H1 (cell line): ENCODE results near the gene PLCL1. TPM values are rescaled to one million over a fixed set of nuclear protein-coding genes. Genes with fewer than 3 reads are reported as not detected.

Experiments
- CTCF ChIA-PET: fragments of 300-600 bp; sonication (Branson Sonifier 250); formaldehyde crosslinking; loops from one replicate; lab custom pipeline; 2021; ENCODE audit not compliant: partially characterized antibody; lab: Charles Lee
- POLR2A ChIA-PET: fragments of 300-600 bp; sonication (Branson Sonifier 250); formaldehyde crosslinking; loops from one replicate; lab custom pipeline; 2021; ENCODE audit warnings: inconsistent platforms; ENCODE audit not compliant: partially characterized antibody; lab: Charles Lee
- DNase-seq, 2 experiments: peaks; one replicate each; pipeline versions ENCODE4 v3.0.0 to v3.0.0-alpha.2; 2010 to 2022; ENCODE audit warnings: low spot score in 2 of 2, low read depth in 1 of 2, mixed read lengths in 1 of 2
- FAIRE-seq: peaks from 2 replicates; lab custom pipeline; 2011; peaks lifted over from hg19 to GRCh38; lab: Jason Lieb, UNC
- H2AFZ ChIP-seq: 2 replicates; pipeline ENCODE4 v1.8.1; 2012; ENCODE audit warnings: low read length, inconsistent platforms
- H2AK5ac ChIP-seq: 2 replicates; pipeline ENCODE4 v1.6.1; 2013; ENCODE audit warnings: low read depth, low read length
- H2BK120ac ChIP-seq: replicated peaks from 2 replicates; pipeline ENCODE3; 2013; ENCODE audit warnings: low read depth, low read length, inconsistent platforms
- H2BK12ac ChIP-seq: 2 replicates; pipeline ENCODE4 v1.6.1; 2013; ENCODE audit warnings: low read depth, low read length
- H2BK15ac ChIP-seq: 2 replicates; pipeline ENCODE4 v1.6.1; 2013; ENCODE audit warnings: low read length
- H2BK20ac ChIP-seq: 2 replicates; pipeline ENCODE4 v1.6.1; 2013; ENCODE audit warnings: low read length
- H2BK5ac ChIP-seq: 2 replicates; pipeline ENCODE4 v1.6.1; 2013; ENCODE audit warnings: low read depth, low read length
- H3K14ac ChIP-seq: 2 replicates; pipeline ENCODE4 v1.6.1; 2013; ENCODE audit warnings: inconsistent platforms; ENCODE audit not compliant: insufficient read length
- H3K18ac ChIP-seq: 2 replicates; pipeline ENCODE4 v1.6.1; 2013; ENCODE audit warnings: low read length; ENCODE audit errors: extremely low read depth
- H3K23ac ChIP-seq: 2 replicates; pipeline ENCODE4 v1.6.1; 2013; ENCODE audit warnings: inconsistent platforms; ENCODE audit not compliant: insufficient read length
- H3K23me2 ChIP-seq: 2 replicates; pipeline ENCODE4 v1.6.1; 2013; ENCODE audit warnings: low read depth, low read length
- H3K27ac ChIP-seq: 2 replicates; pipeline ENCODE4 v1.6.1; 2011; ENCODE audit warnings: low read depth, low read length, inconsistent platforms
- H3K27me3 ChIP-seq, 4 experiments: replicated peaks in 1 of 4; 1 replicate in 1 of 4; 2 replicates in 3 of 4; pipeline versions ENCODE4 v1.6.1 to v1.8.1; 2011 to 2013; ENCODE audit warnings: low read length in 3 of 4, mild to moderate bottlenecking in 3 of 4, inconsistent platforms in 2 of 4, mixed read lengths in 2 of 4, moderate library complexity in 1 of 4; ENCODE audit not compliant: control insufficient read depth in 3 of 4, insufficient read depth in 3 of 4; ENCODE audit errors: extremely low read depth in 1 of 4
- H3K36me3 ChIP-seq, 4 experiments: 2 replicates each; pipeline versions ENCODE4 v1.6.1 to v1.8.1; 2011 to 2013; ENCODE audit warnings: mild to moderate bottlenecking in 4 of 4, low read length in 3 of 4, moderate library complexity in 2 of 4, control low read depth in 1 of 4, inconsistent platforms in 1 of 4; ENCODE audit not compliant: insufficient read depth in 4 of 4, control insufficient read depth in 2 of 4
- H3K4ac ChIP-seq: replicated peaks from 2 replicates; pipeline ENCODE3; 2013; ENCODE audit warnings: low read length, low read depth, mixed read lengths, inconsistent platforms; ENCODE audit not compliant: insufficient read length
- H3K4me1 ChIP-seq, 4 experiments: replicated peaks in 1 of 4; 1 replicate in 1 of 4; 2 replicates in 3 of 4; pipeline versions ENCODE4 v1.6.1 to v1.8.1; 2011 to 2013; ENCODE audit warnings: low read length in 3 of 4, inconsistent platforms in 2 of 4, mixed read lengths in 1 of 4; ENCODE audit not compliant: insufficient read depth in 4 of 4, control insufficient read depth in 3 of 4
- H3K4me2 ChIP-seq, 2 experiments: 2 replicates each; pipeline versions ENCODE4 v1.6.1 to v1.8.1; 2011 to 2013; ENCODE audit warnings: low read depth in 2 of 2, low read length in 2 of 2, control low read depth in 1 of 2, inconsistent platforms in 1 of 2, mild to moderate bottlenecking in 1 of 2; ENCODE audit not compliant: insufficient read depth in 1 of 2
- H3K4me3 ChIP-seq, 4 experiments: fragments of 200-600, 300-600 bp in 1 of 4; sonication (generic), shearing (Covaris generic), sonication (Bioruptor Twin) in 1 of 4; 2 replicates each; pipeline versions ENCODE4 v1.5.1 to v1.8.1; 2011 to 2016; ENCODE audit warnings: low read length in 4 of 4, low read depth in 3 of 4, control low read depth in 2 of 4, inconsistent platforms in 2 of 4, mild to moderate bottlenecking in 2 of 4, mixed read lengths in 1 of 4, moderate library complexity in 1 of 4; ENCODE audit not compliant: insufficient read depth in 2 of 4; ENCODE audit errors: extremely low read depth in 1 of 4
- H3K56ac ChIP-seq: replicated peaks from 2 replicates; pipeline ENCODE3; 2013; ENCODE audit warnings: low read depth, mild to moderate bottlenecking, mixed read lengths, low read length, inconsistent platforms; ENCODE audit not compliant: insufficient read length
- H3K79me1 ChIP-seq: 2 replicates; pipeline ENCODE4 v1.6.1; 2013; ENCODE audit warnings: low read depth, low read length, control low read depth
- H3K79me2 ChIP-seq, 2 experiments: 2 replicates each; pipeline versions ENCODE4 v1.6.1 to v1.8.1; 2012 to 2013; ENCODE audit warnings: low read length in 2 of 2, mild to moderate bottlenecking in 2 of 2, inconsistent platforms in 1 of 2; ENCODE audit not compliant: insufficient read depth in 2 of 2, control insufficient read depth in 1 of 2
- H3K9ac ChIP-seq, 4 experiments: replicated peaks in 1 of 4; 1 replicate in 1 of 4; 2 replicates in 3 of 4; pipeline versions ENCODE4 v1.6.1 to v1.8.1; 2011 to 2013; ENCODE audit warnings: low read depth in 3 of 4, low read length in 3 of 4, control low read depth in 2 of 4, mild to moderate bottlenecking in 2 of 4, moderate library complexity in 2 of 4, inconsistent platforms in 1 of 4; ENCODE audit errors: extremely low read depth in 1 of 4
- H3K9me3 ChIP-seq, 2 experiments: 2 replicates each; pipeline versions ENCODE4 v1.6.1 to v1.8.1; 2012 to 2013; ENCODE audit warnings: mild to moderate bottlenecking in 2 of 2, moderate library complexity in 2 of 2, control low read depth in 1 of 2, inconsistent platforms in 1 of 2, low read depth in 1 of 2, low read length in 1 of 2, mixed read lengths in 1 of 2; ENCODE audit not compliant: insufficient read depth in 2 of 2
- H4K20me1 ChIP-seq, 2 experiments: replicated peaks in 1 of 2; 2 replicates each; pipeline versions ENCODE3 to v1.8.1; 2011 to 2013; ENCODE audit warnings: inconsistent platforms in 2 of 2, low read length in 2 of 2, mild to moderate bottlenecking in 1 of 2; ENCODE audit not compliant: insufficient read depth in 2 of 2, control insufficient read depth in 1 of 2
- H4K5ac ChIP-seq: 2 replicates; pipeline ENCODE4 v1.6.1; 2013; ENCODE audit warnings: low read length, low read depth, mixed read lengths, inconsistent platforms; ENCODE audit not compliant: insufficient read length
- H4K8ac ChIP-seq: 2 replicates; pipeline ENCODE4 v1.8.0; 2013; ENCODE audit warnings: mild to moderate bottlenecking, moderate library complexity, low read length, inconsistent platforms; ENCODE audit not compliant: insufficient read depth; ENCODE audit errors: extremely low read depth
- H4K91ac ChIP-seq: replicated peaks from 2 replicates; pipeline ENCODE3; 2013; ENCODE audit warnings: low read length, mixed read lengths, inconsistent platforms; ENCODE audit not compliant: insufficient read length
- ATF3 ChIP-seq: IDR thresholded peaks from 2 replicates; pipeline ENCODE4 v1.6.1; 2011; ENCODE audit warnings: low read depth, mild to moderate bottlenecking, low read length; ENCODE audit not compliant: insufficient read depth
- NRF1 ChIP-seq: IDR thresholded peaks from 2 replicates; pipeline ENCODE4 v1.6.1; 2011; ENCODE audit warnings: mild to moderate bottlenecking, low read depth, low read length, improper control_type of control experiment
- polyA plus RNA-seq, 7 experiments: library from polyadenylated mRNA; depleted of rRNA in 3 of 7; stranded (reverse) in 5 of 7; unstranded in 2 of 7; fragments of >200 nt in 5 of 7; fragments of 200-250 nt in 2 of 7; gene quantifications; 1 replicate in 5 of 7; 2 replicates in 1 of 7; 4 replicates in 1 of 7; pipeline versions ENCODE4 v1.2.1 to v1.2.3, GENCODE V29; 2011 to 2013; ENCODE audit warnings: missing spikeins in 2 of 7, mixed read lengths in 2 of 7
- total RNA-seq: library from RNA; stranded (reverse); fragmentation: NEBNext Ultra II Directional; extraction: Animal tissue kit (Norgen Biotek cat#: 25700); gene quantifications from 2 replicates; pipeline ENCODE4 v1.2.1, GENCODE V29; 2021

PLCL1 gene
- total and polyA plus RNA-seq, 2 of the 8 experiments (the other 6 are each of a cell fraction or from before 2014, with no cell fraction given), result not detected

- Histone ChIP-seq H2AK5ac (no peak overlapping the region), H3K79me2 (no peaks in the 10 kb centered on the region), H3K18ac (no peak overlapping the region), H4K8ac (no peak overlapping the region), H3K4me1 (no peaks in the 10 kb centered on the region), H4K91ac (no peak overlapping the region), H3K56ac (no peak overlapping the region), H3K79me1 (no peaks in the 10 kb centered on the region), H3K4me3 (no peak overlapping the region), H3K23me2 (no peaks in the 10 kb centered on the region; the same call in 1 of the 2 replicates), H2BK12ac (no peak overlapping the region), H4K5ac (no peak overlapping the region), H2BK5ac (no peak overlapping the region), H4K20me1 (no peaks in the 10 kb centered on the region), H2BK15ac (no peak overlapping the region), H3K27ac (no peak overlapping the region), H2BK120ac (no peak overlapping the region), H3K9ac (no peak overlapping the region), H3K27me3 (no peaks in the 10 kb centered on the region), H3K36me3 (no peaks in the 10 kb centered on the region), H2AFZ (no peak overlapping the region), H2BK20ac (no peak overlapping the region), H3K14ac (no peak overlapping the region), H3K4ac (no peak overlapping the region), H3K4me2 (no peak overlapping the region), H3K9me3 (no peaks in the 10 kb centered on the region), H3K23ac (no peak overlapping the region)
- TF ChIP-seq NRF1, result no peak
- no peak for TF ChIP-seq ATF3
- ChIA-PET CTCF (no interaction called here), POLR2A (no interaction called here)
- DNase-seq (no peak), FAIRE-seq (no peak)
Observed at GRCh38 chr2:197929886-197930227, 125.5 kb downstream of the PLCL1 start.
